Muscle of leg (tissue), 11 donors: ENCODE measurements around the gene ITPR2. TPM values are rescaled to one million over a fixed set of nuclear protein-coding genes. Genes with fewer than 3 reads are reported as not detected.

Experiments used
- DNase-seq: peaks from one replicate; pipeline ENCODE4 v3.0.0; 2013
- H3K27ac ChIP-seq: one replicate; pipeline ENCODE4 v1.5.1; 2013; ENCODE audit warnings: mild to moderate bottlenecking, low read length, control low read depth
- H3K27me3 ChIP-seq: one replicate; pipeline ENCODE4 v1.6.1; 2013; ENCODE audit warnings: low read length; ENCODE audit not compliant: control insufficient read depth, insufficient read depth
- H3K36me3 ChIP-seq: one replicate; pipeline ENCODE4 v1.6.1; 2013; ENCODE audit warnings: low read length; ENCODE audit not compliant: control insufficient read depth, insufficient read depth
- H3K4me1 ChIP-seq: one replicate; pipeline ENCODE4 v1.6.1; 2013; ENCODE audit warnings: low read length; ENCODE audit not compliant: control insufficient read depth, insufficient read depth
- H3K4me3 ChIP-seq: one replicate; pipeline ENCODE4 v1.5.1; 2013; ENCODE audit warnings: low read length, control low read depth
- H3K9me3 ChIP-seq: replicated peaks from 2 replicates; pipeline ENCODE4 v1.6.1; 2013; ENCODE audit warnings: low read depth, low read length; ENCODE audit not compliant: control insufficient read depth
- WGBS: methylation state at CpG from one replicate; pipeline ENCODE4 v1.1.5; 2013; ENCODE audit warnings: missing lambda C conversion rate; ENCODE audit not compliant: insufficient coverage; 5-methylcytosine and 5-hydroxymethylcytosine counted together
- polyA plus RNA-seq, 8 donors: library from polyadenylated mRNA; unstranded; fragments of 120-200 nt; gene quantifications; one replicate each; pipeline versions ENCODE4 v1.2.1 to v1.2.3, GENCODE V29; 2013; ENCODE audit warnings: inconsistent platforms in 1 of 8, low replicate concordance in 1 of 8; ENCODE audit not compliant: insufficient read length in 8 of 8, insufficient read depth in 1 of 8
- total RNA-seq: library from RNA; stranded (reverse); fragments of 120-200 nt; gene quantifications from one replicate; pipeline ENCODE4 v1.2.4, GENCODE V29; 2013

ITPR2 gene
- total and polyA plus RNA-seq, 9 donors, result 1.9 to 5.8 (median 3.5) TPM

DNA sequence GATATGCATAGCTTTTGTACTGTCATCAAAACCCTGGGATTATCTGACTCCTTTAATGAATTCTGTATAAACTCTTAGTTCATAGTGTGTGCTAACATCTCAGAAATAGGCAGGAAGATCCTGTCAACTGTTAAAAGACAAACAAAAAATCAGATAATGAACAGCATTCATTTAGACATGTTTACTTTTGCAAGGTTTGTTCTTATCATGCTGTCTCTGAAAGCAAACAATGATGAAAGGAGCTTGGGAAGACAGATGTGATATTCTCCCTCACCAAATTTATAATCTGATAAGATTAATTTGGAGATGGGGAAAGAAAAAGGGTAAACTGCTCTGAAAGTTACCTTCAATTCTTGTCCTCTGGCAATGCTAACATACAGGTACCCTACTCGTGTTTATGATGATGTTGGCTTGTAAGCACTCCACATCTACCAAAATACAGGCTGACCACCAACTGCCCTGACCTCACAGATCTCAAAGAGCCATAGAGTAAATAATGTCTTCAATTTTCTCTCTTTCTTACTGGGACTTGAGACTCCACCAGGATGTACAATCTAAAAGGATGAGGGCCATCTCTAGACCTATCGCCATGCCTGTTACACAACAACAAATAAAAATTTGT lies 403.8 kb downstream of the ITPR2 start:
- Histone ChIP-seq H3K36me3 (no peaks in the 10 kb centered on the region), H3K27me3 (no peaks in the 10 kb centered on the region), H3K4me3 (no peak overlapping the region), H3K4me1 (peaks cover 2% of the 10 kb centered on the region), H3K27ac (no peak overlapping the region), H3K9me3 (no peaks in the 10 kb centered on the region)
- DNase-seq, result no peak
- WGBS, result no CpG with 5 or more reads among the region's 2 CpGs

DNA sequence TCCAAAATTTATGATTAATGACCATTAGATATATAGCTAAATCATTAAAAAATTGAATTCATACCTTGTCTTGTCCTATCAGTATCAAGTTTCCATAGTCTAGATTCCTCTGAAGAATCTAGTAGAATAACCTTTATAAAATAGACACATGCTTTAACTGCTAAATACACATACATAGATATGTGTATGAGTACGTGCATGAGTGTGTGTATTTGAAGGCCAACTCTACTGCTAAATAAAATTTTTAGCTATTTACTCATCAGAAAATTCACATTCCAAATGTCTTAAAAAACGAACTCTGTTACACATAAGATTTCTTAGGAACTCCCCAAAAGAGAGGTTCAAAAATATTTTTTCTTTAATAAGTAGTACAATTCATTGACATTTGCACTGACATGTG lies 404.6 kb downstream of the ITPR2 start:
- DNase-seq, result no peak
- Histone ChIP-seq H3K9me3 (no peaks in the 10 kb centered on the region), H3K36me3 (no peaks in the 10 kb centered on the region), H3K27me3 (no peaks in the 10 kb centered on the region), H3K4me3 (no peak overlapping the region), H3K27ac (no peak overlapping the region), H3K4me1 (peaks cover 2% of the 10 kb centered on the region)
- WGBS, result no CpG with 5 or more reads among the region's 2 CpGs

DNA sequence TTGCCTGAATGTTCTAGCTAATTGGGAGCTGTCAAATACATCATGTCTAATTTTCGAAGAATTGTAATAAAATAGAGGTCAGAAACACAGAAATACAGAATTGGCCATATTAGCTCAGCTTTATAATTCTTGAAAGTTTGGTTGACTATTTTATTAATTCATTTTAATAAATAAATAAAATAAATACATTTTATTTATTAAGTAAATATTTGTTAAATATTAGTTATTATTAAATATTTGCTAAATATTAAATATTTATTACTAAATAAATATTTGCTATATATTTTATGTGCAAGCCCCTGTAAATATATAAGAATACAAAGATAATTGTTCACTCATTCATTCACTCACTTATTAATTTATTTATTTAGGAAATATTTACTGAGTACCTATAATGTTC lies 406.3 kb downstream of the ITPR2 start:
- Histone ChIP-seq H3K4me1 (peaks cover 2% of the 10 kb centered on the region), H3K36me3 (no peaks in the 10 kb centered on the region), H3K27me3 (no peaks in the 10 kb centered on the region), H3K27ac (no peak overlapping the region), H3K9me3 (no peaks in the 10 kb centered on the region), H3K4me3 (no peak overlapping the region)
- WGBS, result no CpG with 5 or more reads among the region's 1 CpG
- no peak for DNase-seq

DNA sequence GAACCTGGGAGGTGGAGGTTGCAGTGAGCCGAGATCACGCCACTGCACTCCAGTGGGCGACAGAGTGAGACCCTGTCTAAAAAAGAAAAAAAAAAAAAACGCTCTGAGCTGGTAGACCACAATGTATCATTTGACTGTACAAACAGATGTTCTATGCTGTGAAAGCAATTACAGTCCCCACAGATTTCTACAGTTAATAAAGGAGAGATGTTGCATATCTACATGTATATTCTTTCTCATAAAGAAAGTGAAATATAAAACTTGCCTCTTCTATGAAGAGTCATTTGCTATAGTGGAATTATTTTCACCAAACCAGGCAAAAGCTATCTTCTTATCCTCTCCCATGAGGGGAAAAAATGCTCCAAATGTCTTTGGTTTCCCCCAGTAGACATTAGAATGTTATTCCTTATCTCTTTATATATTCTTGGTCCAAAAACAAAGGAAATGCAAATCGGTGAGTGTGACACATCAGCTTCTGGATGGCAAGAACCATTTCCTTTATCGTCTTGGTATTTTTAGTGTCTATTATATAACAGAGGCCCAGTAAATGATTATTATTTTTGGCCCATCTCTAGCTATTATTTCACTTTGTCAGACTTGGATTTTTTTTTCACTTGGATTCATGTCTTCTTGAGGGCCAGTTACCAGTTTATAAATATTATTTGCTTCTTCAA lies 407.3 kb downstream of the ITPR2 start:
- Histone ChIP-seq H3K27me3 (no peaks in the 10 kb centered on the region), H3K4me3 (no peak overlapping the region), H3K27ac (no peak overlapping the region), H3K4me1 (no peaks in the 10 kb centered on the region), H3K9me3 (no peaks in the 10 kb centered on the region), H3K36me3 (no peaks in the 10 kb centered on the region)
- no CpG with 5 or more reads among the region's 6 CpGs for WGBS
- no peak for DNase-seq

DNA sequence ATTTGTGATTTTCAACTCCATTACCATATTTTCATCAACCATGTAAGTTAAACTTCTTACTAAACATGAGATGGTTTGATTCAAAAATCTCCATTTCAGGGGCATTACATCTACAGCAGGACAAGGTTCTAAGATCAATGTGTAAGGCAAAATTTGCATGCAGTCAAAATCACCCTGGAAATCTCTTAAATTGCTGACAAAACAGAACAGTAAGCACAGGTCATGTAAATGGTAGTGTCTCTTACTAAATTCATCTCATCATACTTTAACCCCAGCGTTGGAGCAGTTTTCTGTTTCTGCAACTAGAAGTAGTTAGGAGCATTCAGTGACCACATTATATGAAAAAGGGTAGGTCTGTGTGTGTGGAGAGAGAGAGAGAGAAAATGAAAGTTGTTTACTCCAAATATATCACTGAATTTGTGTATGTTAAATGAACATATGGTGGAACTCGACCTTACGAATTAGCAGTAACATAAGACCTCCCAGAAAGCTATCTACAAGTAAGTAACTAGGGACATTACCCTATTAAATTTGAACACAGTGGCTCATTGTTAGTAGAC lies 410.1 kb downstream of the ITPR2 start:
- Histone ChIP-seq H3K4me1 (no peaks in the 10 kb centered on the region), H3K4me3 (no peak overlapping the region), H3K36me3 (no peaks in the 10 kb centered on the region), H3K9me3 (no peaks in the 10 kb centered on the region), H3K27me3 (no peaks in the 10 kb centered on the region), H3K27ac (no peak overlapping the region)
- no CpG with 5 or more reads among the region's 3 CpGs for WGBS
- DNase-seq, result no peak

DNA sequence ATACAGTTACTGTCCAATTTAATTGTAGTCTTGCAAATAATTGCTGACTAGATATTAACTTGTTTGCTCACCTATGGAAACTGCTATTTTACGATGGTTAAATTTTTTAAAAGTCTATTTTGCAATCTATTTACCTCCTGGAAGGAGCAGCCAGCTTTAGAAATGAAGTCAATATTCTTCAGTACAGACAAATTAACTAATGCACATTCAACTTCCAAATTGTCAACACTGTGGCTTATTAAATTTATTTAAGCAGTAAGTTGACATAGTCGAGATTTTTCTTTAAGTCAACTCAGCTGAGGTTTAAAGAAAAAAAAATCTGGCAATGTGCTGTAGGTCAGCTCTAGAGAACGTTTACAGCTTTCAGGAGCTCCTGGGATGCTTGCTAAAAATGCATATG lies 416.4 kb downstream of the ITPR2 start:
- Histone ChIP-seq H3K9me3 (no peaks in the 10 kb centered on the region), H3K27me3 (no peaks in the 10 kb centered on the region), H3K4me3 (no peak overlapping the region), H3K36me3 (no peaks in the 10 kb centered on the region), H3K4me1 (no peaks in the 10 kb centered on the region), H3K27ac (no peak overlapping the region)
- 40% methylated on average over 1 of the region's 3 CpGs for whole genome bisulfite sequencing
- DNase-seq, result no peak

DNA sequence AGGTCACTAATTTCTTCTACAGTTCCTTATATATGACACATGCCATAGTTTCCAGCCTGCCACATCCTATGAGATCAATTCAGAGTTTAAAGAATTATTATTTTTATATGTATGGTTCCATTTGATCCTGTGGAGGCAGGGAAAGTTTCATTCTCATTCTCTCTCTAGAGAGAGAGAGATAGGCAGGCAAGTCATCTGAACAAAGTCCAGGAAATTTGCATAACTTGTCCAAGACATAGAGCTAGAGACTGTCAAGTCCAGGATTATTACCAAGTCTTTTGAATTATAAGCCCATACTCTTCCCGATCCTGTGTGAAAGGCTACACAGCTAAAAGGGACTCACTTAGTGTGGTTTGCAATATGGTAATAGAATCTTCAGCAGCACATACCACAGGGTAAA lies 422.3 kb downstream of the ITPR2 start:
- Histone ChIP-seq H3K4me1 (no peaks in the 10 kb centered on the region), H3K27ac (no peak overlapping the region), H3K36me3 (no peaks in the 10 kb centered on the region), H3K9me3 (no peaks in the 10 kb centered on the region), H3K27me3 (no peaks in the 10 kb centered on the region), H3K4me3 (no peak overlapping the region)
- no CpG with 5 or more reads among the region's 1 CpG for WGBS
- DNase-seq, result no peak

DNA sequence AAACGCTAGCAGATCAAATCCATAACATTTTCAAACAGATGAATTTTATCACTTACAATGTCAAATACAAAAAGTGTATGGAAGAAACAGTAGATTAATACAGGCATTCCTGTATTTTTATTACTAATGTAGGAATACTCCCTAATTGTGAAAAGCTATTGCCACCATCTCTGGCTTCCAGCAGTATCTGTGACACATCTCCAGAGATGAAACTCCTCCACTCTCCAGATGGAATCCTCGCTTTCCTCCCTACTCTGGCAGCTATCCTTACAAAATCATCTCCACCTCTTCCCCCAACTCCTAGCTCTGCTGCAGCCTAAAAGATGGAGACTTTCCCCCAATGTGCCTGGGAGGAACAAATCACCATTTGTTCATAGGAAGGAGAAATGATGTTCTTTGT lies 426.2 kb downstream of the ITPR2 start:
- Histone ChIP-seq H3K4me3 (no peak overlapping the region), H3K27me3 (no peaks in the 10 kb centered on the region), H3K4me1 (no peaks in the 10 kb centered on the region), H3K36me3 (no peaks in the 10 kb centered on the region), H3K27ac (no peak overlapping the region), H3K9me3 (no peaks in the 10 kb centered on the region)
- 60% methylated on average over 1 of the region's 2 CpGs for WGBS
- no peak for DNase-seq

DNA sequence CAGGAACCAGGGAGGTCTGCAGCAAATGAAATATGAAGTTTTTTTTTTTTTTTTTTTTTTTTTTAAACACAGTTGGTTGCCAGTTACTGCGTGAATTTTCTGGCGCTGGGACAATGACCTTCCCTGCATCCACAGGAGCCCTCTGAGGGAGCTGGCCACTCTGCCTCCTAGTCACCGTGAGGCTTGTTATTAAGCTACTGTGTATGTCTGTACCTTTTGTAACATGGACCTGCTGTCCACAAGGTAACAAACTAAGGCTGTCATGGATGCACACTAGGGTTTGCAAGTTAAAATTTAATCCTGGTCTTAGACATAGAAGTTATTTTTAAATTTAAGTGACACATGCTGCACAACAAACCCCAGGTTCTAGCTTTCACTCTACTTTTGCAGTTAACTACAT lies 426.6 kb downstream of the ITPR2 start:
- H3K27ac ChIP-seq, result no peak overlapping the region
- no peaks in the 10 kb centered on the region for H3K4me1 ChIP-seq
- no peaks in the 10 kb centered on the region for H3K27me3 ChIP-seq
- H3K4me3 ChIP-seq, result no peak overlapping the region
- H3K36me3 ChIP-seq, result no peaks in the 10 kb centered on the region
- DNase-seq, result no peak
- no CpG with 5 or more reads among the region's 3 CpGs for WGBS
- H3K9me3 ChIP-seq, result no peaks in the 10 kb centered on the region

DNA sequence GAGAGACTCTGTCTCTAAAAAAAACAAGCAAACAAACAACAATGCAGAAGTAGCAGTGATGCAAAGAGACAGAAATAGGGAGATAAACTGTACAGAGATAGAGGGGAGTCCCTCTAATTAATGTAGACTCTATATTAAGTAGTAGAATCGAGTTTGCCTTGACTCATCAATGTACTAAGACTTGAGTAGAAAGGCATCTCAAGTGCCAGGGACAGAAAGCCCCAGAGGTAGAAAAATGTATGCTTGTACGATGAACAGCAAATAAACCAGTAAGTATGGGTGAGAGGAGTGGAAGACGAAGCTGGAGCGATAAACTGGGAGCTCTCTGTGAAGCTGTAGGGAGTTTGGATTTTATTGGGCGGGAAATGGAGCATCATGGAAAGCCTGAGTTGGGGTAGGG lies 429.4 kb downstream of the ITPR2 start:
- H3K9me3 ChIP-seq, result no peaks in the 10 kb centered on the region
- H3K4me1 ChIP-seq, result no peaks in the 10 kb centered on the region
- H3K27me3 ChIP-seq, result no peaks in the 10 kb centered on the region
- no peak for DNase-seq
- WGBS, result 86% methylated on average over 5 of the region's 5 CpGs
- no peak overlapping the region for H3K4me3 ChIP-seq
- no peaks in the 10 kb centered on the region for H3K36me3 ChIP-seq
- H3K27ac ChIP-seq, result no peak overlapping the region
